Left ventricle myocardium inferior (tissue), 1 donor: ENCODE data around the gene MAML2. TPM values are rescaled to one million over a fixed set of nuclear protein-coding genes. Genes with fewer than 3 reads are reported as not detected.

Source experiments
- DNase-seq: peaks from one replicate; pipeline ENCODE4 v3.0.0-alpha.2; 2020
- H3K27ac ChIP-seq: fragments of 200-600 bp; replicated peaks from 2 replicates; pipeline ENCODE4 v1.8.0; 2021
- H3K27me3 ChIP-seq: fragments of 200-600 bp; 2 replicates; pipeline ENCODE4 v1.8.0; 2021; ENCODE audit warnings: low read depth
- H3K36me3 ChIP-seq: fragments of 200-600 bp; 2 replicates; pipeline ENCODE4 v1.8.0; 2021
- H3K4me1 ChIP-seq: fragments of 200-600 bp; 2 replicates; pipeline ENCODE4 v1.8.0; 2021
- H3K4me3 ChIP-seq: fragments of 200-600 bp; 2 replicates; pipeline ENCODE4 v1.8.0; 2021; ENCODE audit warnings: mild to moderate bottlenecking, moderate library complexity
- H3K9me3 ChIP-seq: fragments of 200-600 bp; replicated peaks from 2 replicates; pipeline ENCODE4 v1.8.0; 2021
- CTCF ChIP-seq: fragments of 200-600 bp; IDR thresholded peaks from 2 replicates; pipeline ENCODE4 v1.8.0; 2021; ENCODE audit warnings: antibody characterized with exemption, mild to moderate bottlenecking, borderline replicate concordance
- intact Hi-C: fragments of 100-400 bp; cut with micrococcal nuclease; formaldehyde crosslinking; loops from one replicate; pipeline ENCODE4 v1.11.0; 2022
- total RNA-seq: library from RNA; stranded (reverse); fragmentation: NEBNext Ultra II Directional; extraction: Animal tissue kit (Norgen Biotek cat#: 25700); gene quantifications from one replicate; pipeline ENCODE4 v1.2.1, GENCODE V29; 2021
- donor health status: DM: no; HTN: yes; CAD: no; lungs with severe emphysema.

The MAML2 gene
- total RNA-seq, 1 donor from 2014 or later = 4.5 TPM

- Histone ChIP-seq H3K4me3 (no peak overlapping the region), H3K36me3 (no peaks in the 10 kb centered on the region), H3K27me3 (no peaks in the 10 kb centered on the region), H3K4me1 (no peaks in the 10 kb centered on the region), H3K9me3 (peaks cover 6% of the 10 kb centered on the region), H3K27ac (no peak overlapping the region)
- TF ChIP-seq CTCF = no peak
- intact Hi-C loops = no loop called here
- DNase-seq = no peak
Observed at GRCh38 chr11:95964281-95964680, 378.7 kb downstream of the MAML2 start.

- no peak for TF ChIP-seq CTCF
- no peaks in the 10 kb centered on the region for H3K36me3 ChIP-seq
- no peak for DNase-seq
- no peaks in the 10 kb centered on the region for H3K4me1 ChIP-seq
- no peaks in the 10 kb centered on the region for H3K27me3 ChIP-seq
- intact Hi-C loops = no loop called here
- no peaks in the 10 kb centered on the region for H3K9me3 ChIP-seq
- no peak overlapping the region for H3K4me3 ChIP-seq
- H3K27ac ChIP-seq = no peak overlapping the region
Observed at GRCh38 chr11:95961758-95962157, 381.2 kb downstream of the MAML2 start.

GRCh38 chr11:95950905-95951304, 392.1 kb downstream of the MAML2 start:
- no peaks in the 10 kb centered on the region for H3K36me3 ChIP-seq
- no peaks in the 10 kb centered on the region for H3K27me3 ChIP-seq
- H3K27ac ChIP-seq = no peak overlapping the region
- no peaks in the 10 kb centered on the region for H3K9me3 ChIP-seq
- intact Hi-C loops = no loop called here
- H3K4me3 ChIP-seq = no peak overlapping the region
- no peaks in the 10 kb centered on the region for H3K4me1 ChIP-seq
- TF ChIP-seq CTCF = no peak
- no peak for DNase-seq

- H3K36me3 ChIP-seq = no peaks in the 10 kb centered on the region
- no peaks in the 10 kb centered on the region for H3K27me3 ChIP-seq
- no peak overlapping the region for H3K4me3 ChIP-seq
- peaks cover 12% of the 10 kb centered on the region for H3K9me3 ChIP-seq
- intact Hi-C loops = no loop called here
- TF ChIP-seq CTCF = no peak
- no peak overlapping the region for H3K27ac ChIP-seq
- no peaks in the 10 kb centered on the region for H3K4me1 ChIP-seq
- no peak for DNase-seq
Observed at GRCh38 chr11:95948637-95949036, 394.4 kb downstream of the MAML2 start.

GRCh38 chr11:95944623-95945022, 398.4 kb downstream of the MAML2 start:
- Histone ChIP-seq H3K27me3 (no peaks in the 10 kb centered on the region), H3K27ac (no peak overlapping the region), H3K4me3 (no peak overlapping the region), H3K36me3 (no peaks in the 10 kb centered on the region), H3K9me3 (peaks cover 12% of the 10 kb centered on the region), H3K4me1 (no peaks in the 10 kb centered on the region)
- no peak for TF ChIP-seq CTCF
- no peak for DNase-seq
- intact Hi-C loops = no loop called here

- Histone ChIP-seq H3K4me3 (no peak overlapping the region), H3K27ac (no peak overlapping the region), H3K27me3 (no peaks in the 10 kb centered on the region), H3K36me3 (no peaks in the 10 kb centered on the region), H3K4me1 (no peaks in the 10 kb centered on the region), H3K9me3 (peaks cover 12% of the 10 kb centered on the region)
- DNase-seq = no peak
- no peak for TF ChIP-seq CTCF
- intact Hi-C loops = loop anchor here (2.0 kb wide), 1 partner anchor 29 kb away; no protein-coding TSS in a partner anchor
Observed at GRCh38 chr11:95943546-95943945, 399.4 kb downstream of the MAML2 start.
